ENCODE measurements around the gene SIRT3.

DNA sequence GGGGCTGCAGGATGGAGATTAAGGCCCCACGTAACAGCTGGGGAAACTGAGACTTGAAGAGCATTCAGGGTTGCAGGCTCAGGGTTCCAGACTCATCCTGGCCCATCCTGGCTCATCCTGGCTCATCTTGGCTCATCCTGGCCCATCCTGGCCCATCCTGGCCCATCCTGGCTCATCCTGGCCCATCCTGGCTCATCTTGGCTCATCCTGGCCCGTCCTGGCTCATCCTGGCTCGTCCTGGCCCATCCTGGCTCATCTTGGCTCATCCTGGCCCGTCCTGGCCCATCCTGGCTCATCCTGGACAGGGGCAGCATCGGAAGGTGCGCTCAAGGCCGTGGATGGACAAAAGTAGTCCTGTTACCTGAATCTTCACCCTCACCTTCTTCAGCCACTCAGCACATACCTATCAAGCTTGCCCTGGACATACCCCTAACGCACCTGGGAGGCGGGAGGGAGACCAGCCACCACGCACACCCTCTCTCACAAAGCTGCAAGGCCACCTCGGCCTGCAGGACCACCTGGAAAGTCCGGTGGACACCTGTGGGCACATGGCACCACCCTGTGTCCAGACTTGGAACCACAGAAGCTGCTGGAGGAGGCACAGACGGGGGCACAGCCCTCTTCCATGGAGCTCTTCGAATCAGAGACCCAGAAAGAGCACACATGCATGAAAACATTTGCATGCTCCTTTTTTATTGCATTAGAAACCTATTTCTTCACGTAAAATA is 21.8 kb upstream of the SIRT3 start:
- no peak for TF ChIP-seq POLR2A (IDR thresholded peaks at IDR 0.05; ENCODE audit: low read depth)
- TF ChIP-seq, protein P1, sequence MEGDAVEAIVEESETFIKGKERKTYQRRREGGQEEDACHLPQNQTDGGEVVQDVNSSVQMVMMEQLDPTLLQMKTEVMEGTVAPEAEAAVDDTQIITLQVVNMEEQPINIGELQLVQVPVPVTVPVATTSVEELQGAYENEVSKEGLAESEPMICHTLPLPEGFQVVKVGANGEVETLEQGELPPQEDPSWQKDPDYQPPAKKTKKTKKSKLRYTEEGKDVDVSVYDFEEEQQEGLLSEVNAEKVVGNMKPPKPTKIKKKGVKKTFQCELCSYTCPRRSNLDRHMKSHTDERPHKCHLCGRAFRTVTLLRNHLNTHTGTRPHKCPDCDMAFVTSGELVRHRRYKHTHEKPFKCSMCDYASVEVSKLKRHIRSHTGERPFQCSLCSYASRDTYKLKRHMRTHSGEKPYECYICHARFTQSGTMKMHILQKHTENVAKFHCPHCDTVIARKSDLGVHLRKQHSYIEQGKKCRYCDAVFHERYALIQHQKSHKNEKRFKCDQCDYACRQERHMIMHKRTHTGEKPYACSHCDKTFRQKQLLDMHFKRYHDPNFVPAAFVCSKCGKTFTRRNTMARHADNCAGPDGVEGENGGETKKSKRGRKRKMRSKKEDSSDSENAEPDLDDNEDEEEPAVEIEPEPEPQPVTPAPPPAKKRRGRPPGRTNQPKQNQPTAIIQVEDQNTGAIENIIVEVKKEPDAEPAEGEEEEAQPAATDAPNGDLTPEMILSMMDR (IDR thresholded peaks at IDR 0.05): no peak
